Ramos (cell line): ENCODE results near the gene SF3B5.
"Not testable (repeated sequence)": the region's sequence is repeated elsewhere in the genome, so short reads cannot be mapped to it uniquely, and the experiment has no call there.

Experiments
- in situ Hi-C: fragments of 300-500 bp; cut with MboI; formaldehyde crosslinking; loops from one replicate; pipeline ENCODE4 v1.14.3; 2022; ENCODE audit warnings: low sequenced_read_pairs; ENCODE audit not compliant: unreplicated experiment

Gene SF3B5

GRCh38 chr6:144066255-144066654, 29.1 kb downstream of the SF3B5 start:
- in situ Hi-C loops = no loop called here

GRCh38 chr6:144065213-144065660, 30.1 kb downstream of the SF3B5 start:
- in situ Hi-C loops = no loop called here

GRCh38 chr6:144064402-144065212, 30.8 kb downstream of the SF3B5 start:
- in situ Hi-C loops = no loop called here

DNA sequence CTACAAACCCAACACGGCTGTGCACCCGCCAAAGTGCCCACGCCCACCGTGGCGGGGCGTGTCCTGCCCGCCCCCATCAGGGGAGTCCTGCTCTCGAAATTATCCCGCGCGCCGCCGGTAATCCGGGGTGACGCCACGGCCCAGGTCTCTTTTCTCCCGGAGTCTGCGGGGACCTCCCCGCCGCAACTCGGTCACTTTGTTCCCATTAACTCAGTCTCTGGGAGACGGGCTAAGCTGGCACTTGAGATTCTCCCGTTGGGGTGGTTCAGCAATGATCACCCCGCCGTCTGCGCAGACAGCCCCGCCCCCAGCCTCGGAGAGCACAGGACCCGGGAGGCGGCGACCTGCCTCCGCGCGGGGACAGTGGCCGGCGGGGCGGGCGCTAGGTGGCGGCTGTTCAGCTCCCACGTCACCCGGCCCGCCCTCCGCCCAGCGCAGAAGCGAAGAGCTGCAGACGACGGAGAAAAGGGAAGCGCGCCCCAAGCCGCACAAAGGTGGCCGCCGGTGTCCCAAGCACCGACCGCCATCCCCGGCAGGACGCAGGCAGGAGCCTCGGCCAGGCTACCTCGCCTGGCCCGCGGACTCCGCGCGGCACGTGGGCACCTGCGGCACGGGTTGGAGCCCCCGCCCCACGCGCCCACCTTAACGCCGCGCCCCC, 31.5 kb downstream of the SF3B5 start:
- in situ Hi-C loops = no loop called here

- in situ Hi-C loops = no loop called here
These were observed 32.1 kb downstream of the SF3B5 start for GRCh38 chr6:144063246-144063743.

DNA sequence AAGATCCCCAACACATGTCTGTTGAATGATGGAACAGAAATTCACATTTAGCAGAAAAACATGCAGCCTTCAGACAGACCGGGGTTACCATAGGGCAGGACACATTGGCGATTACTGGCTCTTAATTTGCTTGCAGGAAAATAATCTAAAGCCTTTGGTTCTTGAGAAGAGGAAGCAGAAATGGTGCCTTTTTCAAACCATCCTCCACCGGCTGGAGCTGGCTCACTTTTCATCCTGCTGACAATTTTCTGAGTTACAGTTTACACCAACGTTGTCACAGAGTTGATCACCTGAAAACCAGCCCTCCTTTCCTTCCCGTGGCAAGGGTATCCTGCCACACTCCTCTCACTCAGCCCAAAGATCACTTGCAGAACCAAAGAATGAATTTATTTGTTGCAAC, 32.6 kb downstream of the SF3B5 start:
- in situ Hi-C loops = no loop called here

GRCh38 chr6:144059139-144059538, 36.2 kb downstream of the SF3B5 start:
- in situ Hi-C loops = no loop called here

DNA sequence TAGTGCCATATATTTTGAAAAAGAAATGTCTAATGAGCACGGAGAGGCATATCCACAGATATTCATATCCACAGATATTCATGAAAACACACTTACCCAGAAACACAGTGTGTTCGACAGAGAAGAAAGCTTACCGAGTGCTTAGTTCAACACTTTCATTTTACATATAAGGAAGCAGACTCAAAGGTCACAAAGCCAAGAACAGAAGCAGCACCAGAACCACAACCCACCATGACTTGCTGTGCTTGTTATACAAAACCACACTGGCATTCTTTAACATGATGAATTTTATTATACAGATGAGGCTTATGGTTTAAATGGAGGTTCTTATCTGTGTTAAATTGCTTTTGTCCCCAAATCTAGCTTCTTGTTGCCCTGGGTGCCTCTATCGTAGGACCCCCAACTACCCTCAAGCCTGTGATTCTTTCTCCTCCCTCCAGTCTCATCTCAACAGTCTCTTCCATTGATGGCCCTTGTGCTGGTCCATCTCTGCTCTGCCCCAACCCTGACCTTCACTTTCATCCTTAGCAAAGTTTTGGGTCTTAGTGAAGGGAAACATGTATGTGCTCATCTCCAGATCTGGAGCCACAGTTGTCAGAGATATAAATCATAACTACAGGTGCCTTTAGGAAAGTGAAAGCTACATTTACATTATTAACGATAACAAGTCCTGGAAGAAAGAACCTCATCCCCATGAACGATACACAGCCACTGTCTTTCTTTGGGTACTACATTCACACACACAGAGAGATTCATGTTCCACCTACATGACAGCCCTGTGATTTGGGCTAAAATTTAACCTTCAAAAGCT, 40.0 kb downstream of the SF3B5 start:
- in situ Hi-C loops = no loop called here

DNA sequence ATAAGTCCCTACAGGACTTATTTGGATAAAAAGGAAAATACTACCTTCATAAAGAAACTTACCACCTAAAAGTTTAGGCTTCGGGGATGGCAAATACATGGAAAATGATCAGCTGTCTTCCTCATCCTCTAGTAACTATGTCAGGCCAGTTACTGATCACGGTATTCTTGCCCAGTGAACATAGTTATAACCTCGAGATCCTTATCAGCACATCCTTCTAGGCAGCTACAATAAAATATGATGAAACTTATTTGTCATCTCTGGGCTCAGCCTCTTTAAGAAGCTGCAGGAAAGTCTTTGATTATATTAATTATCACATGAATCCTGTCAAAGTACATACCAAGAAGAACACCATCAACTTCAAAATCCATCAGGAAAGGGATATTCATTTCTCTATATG, 41.8 kb downstream of the SF3B5 start:
- in situ Hi-C loops = no loop called here

DNA sequence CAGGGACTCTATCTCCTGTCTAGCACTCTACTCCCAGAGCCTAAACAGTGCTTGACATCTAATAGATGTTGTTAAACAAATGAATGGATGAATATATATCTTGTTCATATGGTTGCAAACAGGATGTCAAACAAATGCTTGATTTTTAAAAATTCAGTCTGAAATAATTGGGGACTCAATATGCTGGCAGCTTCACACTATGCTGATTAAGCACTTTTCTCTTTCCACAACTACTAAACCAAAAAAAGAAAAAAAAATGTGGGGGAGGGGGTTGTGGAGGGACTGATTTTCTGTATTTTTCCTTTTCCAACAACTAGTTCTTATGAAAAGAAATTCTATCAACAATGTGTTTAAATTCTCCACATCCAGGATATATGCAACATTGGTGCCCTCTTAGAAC, 42.9 kb downstream of the SF3B5 start:
- in situ Hi-C loops = no loop called here

DNA sequence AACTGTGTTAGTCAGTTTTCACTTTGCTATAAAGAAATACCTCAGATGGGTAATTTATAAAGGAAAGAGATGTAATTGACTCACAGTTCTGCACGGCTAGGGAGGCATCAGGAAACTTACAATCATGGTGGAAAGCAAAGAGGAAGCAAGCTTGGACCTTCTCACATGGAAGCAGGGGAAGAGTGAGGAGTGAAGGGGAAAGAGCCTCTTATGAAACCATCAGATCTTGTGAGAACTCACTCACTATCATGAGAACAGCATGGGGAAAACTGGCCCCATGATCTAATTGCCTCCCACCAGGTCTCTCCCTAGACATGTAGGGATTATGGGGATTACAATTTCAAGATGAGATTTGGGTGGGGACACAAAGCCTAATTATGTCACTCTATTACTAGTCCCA, 46.0 kb downstream of the SF3B5 start:
- in situ Hi-C loops = no loop called here

DNA sequence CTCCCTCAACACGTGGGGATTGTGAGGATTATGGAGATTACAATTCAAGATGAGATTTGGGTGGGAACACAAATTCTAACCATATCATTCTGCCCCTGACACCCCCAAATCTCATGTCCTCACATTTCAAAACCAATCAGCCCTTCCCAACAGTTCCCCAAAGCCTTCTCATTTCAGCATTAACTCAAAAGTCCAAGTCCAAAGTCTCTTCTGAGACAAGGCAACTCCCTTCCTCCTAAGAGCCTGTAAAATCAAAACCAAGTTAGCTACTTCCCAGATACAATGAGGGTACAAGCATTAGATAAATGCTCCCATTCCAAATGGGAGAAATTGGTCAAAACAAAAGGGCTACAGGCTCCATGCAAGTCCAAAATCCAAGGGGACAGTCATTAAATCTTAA, 47.7 kb downstream of the SF3B5 start:
- in situ Hi-C loops = no loop called here

GRCh38 chr6:144046672-144047071, 48.7 kb downstream of the SF3B5 start:
- in situ Hi-C loops = not testable (repeated sequence)

- in situ Hi-C loops = not testable (repeated sequence)
These were observed 50.4 kb downstream of the SF3B5 start for GRCh38 chr6:144044989-144045388.
